Smooth muscle cell (in vitro differentiated cells): Measurements from ENCODE around the gene NUTM2B. TPM values are rescaled to one million over a fixed set of nuclear protein-coding genes. Genes with fewer than 3 reads are reported as not detected.
"Not testable (repeated sequence)": the region's sequence is repeated elsewhere in the genome, so short reads cannot be mapped to it uniquely, and the experiment has no call there.

Experiments
- DNase-seq: peaks from one replicate; lab custom pipeline; 2025; ENCODE audit not compliant: unreplicated experiment; lab: John Stamatoyannopoulos, UW
- H2AFZ ChIP-seq: fragments of 200-600 bp; sonication (generic); 2 replicates; pipeline ENCODE4 v1.6.0; 2016; ENCODE audit warnings: antibody characterized with exemption, low read depth, mild to moderate bottlenecking
- H3F3A ChIP-seq: fragments of 200-600 bp; sonication (generic); 2 replicates; pipeline ENCODE4 v1.6.0; 2017; ENCODE audit warnings: antibody characterized with exemption, low read depth
- H3K27ac ChIP-seq: fragments of 200-600 bp; sonication (generic); 2 replicates; pipeline ENCODE4 v1.5.1; 2016; ENCODE audit warnings: low read depth, mild to moderate bottlenecking
- H3K27me3 ChIP-seq: fragments of 200-600 bp; sonication (generic); 2 replicates; pipeline ENCODE4 v1.6.1; 2016; ENCODE audit warnings: low read depth, mild to moderate bottlenecking
- H3K36me3 ChIP-seq: fragments of 200-600 bp; sonication (generic); 2 replicates; pipeline ENCODE4 v1.5.1; 2016; ENCODE audit warnings: low read depth
- H3K4me1 ChIP-seq: fragments of 200-600 bp; sonication (generic); 2 replicates; pipeline ENCODE4 v1.5.1; 2016; ENCODE audit warnings: low read depth
- H3K4me2 ChIP-seq: fragments of 200-600 bp; sonication (generic); 2 replicates; pipeline ENCODE4 v1.6.0; 2016; ENCODE audit warnings: mild to moderate bottlenecking
- H3K4me3 ChIP-seq: fragments of 200-600 bp; sonication (generic); 2 replicates; pipeline ENCODE4 v1.5.1; 2016; ENCODE audit warnings: mild to moderate bottlenecking
- H3K79me2 ChIP-seq: fragments of 200-600 bp; sonication (generic); 2 replicates; pipeline ENCODE4 v1.6.0; 2016; ENCODE audit warnings: low read depth, mild to moderate bottlenecking
- H3K9ac ChIP-seq: fragments of 200-600 bp; sonication (generic); 2 replicates; pipeline ENCODE4 v1.6.0; 2016; ENCODE audit warnings: low read depth
- H3K9me3 ChIP-seq: fragments of 200-600 bp; sonication (generic); replicated peaks from 2 replicates; pipeline ENCODE4 v1.5.1; 2016; ENCODE audit warnings: low read depth
- H4K20me1 ChIP-seq: fragments of 200-600 bp; sonication (generic); 2 replicates; pipeline ENCODE4 v1.6.0; 2016; ENCODE audit warnings: low read depth
- WGBS: methylation state at CpG from one replicate; pipeline ENCODE4 v1.1.7; 2016; ENCODE audit warnings: low lambda C conversion rate; 5-methylcytosine and 5-hydroxymethylcytosine counted together
- polyA plus RNA-seq: library from polyadenylated mRNA; unstranded; fragments of >200 nt; fragmentation: Nextera tagmentation; extraction: Ambion mirVana; gene quantifications from 2 replicates; pipeline ENCODE4 v1.2.1, GENCODE V29; 2016
- total RNA-seq: library from RNA; depleted of rRNA; stranded (reverse); fragments of >200 nt; gene quantifications from 2 replicates; pipeline ENCODE4 v1.2.3, GENCODE V29; 2014

The NUTM2B gene
- total and polyA plus RNA-seq, 2 experiments from 2014 or later = 0.04 TPM; not detected in 1

GRCh38 chr10:79686595-79686994, 16.4 kb upstream of the NUTM2B start:
- H3K4me1 ChIP-seq, H3K79me2 ChIP-seq, H3K4me2 ChIP-seq, DNase-seq, H3K9me3 ChIP-seq, H3F3A ChIP-seq, H3K9ac ChIP-seq, H3K27me3 ChIP-seq, H3K4me3 ChIP-seq, H2AFZ ChIP-seq, H3K36me3 ChIP-seq, H3K27ac ChIP-seq: not testable (repeated sequence)
- 84% methylated on average over 4 of the region's 4 CpGs for WGBS
- peaks cover 39% of the 10 kb centered on the region for H4K20me1 ChIP-seq

GRCh38 chr10:79687406-79688150, 15.4 kb upstream of the NUTM2B start:
- peaks cover 39% of the 10 kb centered on the region for H4K20me1 ChIP-seq
- H3K27ac ChIP-seq, H3K9ac ChIP-seq, DNase-seq, H3K27me3 ChIP-seq, H3K4me3 ChIP-seq, H3F3A ChIP-seq, H3K4me2 ChIP-seq, H3K4me1 ChIP-seq, H3K79me2 ChIP-seq, H3K36me3 ChIP-seq, H3K9me3 ChIP-seq, H2AFZ ChIP-seq: not testable (repeated sequence)
- 92% methylated on average over 6 of the region's 6 CpGs for WGBS

GRCh38 chr10:79688798-79689197, 14.2 kb upstream of the NUTM2B start:
- not testable (repeated sequence) for H3K4me1 ChIP-seq, DNase-seq, H3F3A ChIP-seq, H3K4me2 ChIP-seq, H3K36me3 ChIP-seq, H3K9me3 ChIP-seq, H3K9ac ChIP-seq, H2AFZ ChIP-seq, H3K27me3 ChIP-seq, H3K27ac ChIP-seq, H3K4me3 ChIP-seq, H3K79me2 ChIP-seq
- 90% methylated on average over 4 of the region's 4 CpGs for WGBS
- peaks cover 44% of the 10 kb centered on the region for H4K20me1 ChIP-seq

GRCh38 chr10:79696596-79696995, 6.4 kb upstream of the NUTM2B start:
- not testable (repeated sequence) for H3K9ac ChIP-seq, H3K4me3 ChIP-seq, H3K27me3 ChIP-seq, H3K4me2 ChIP-seq, H3K4me1 ChIP-seq, DNase-seq, H3K36me3 ChIP-seq, H3F3A ChIP-seq, H3K9me3 ChIP-seq, H2AFZ ChIP-seq, H3K27ac ChIP-seq, H3K79me2 ChIP-seq
- H4K20me1 ChIP-seq = peaks cover 12% of the 10 kb centered on the region
- 93% methylated on average over 4 of the region's 6 CpGs for whole genome bisulfite sequencing

GRCh38 chr10:79697141-79697540, 5.9 kb upstream of the NUTM2B start:
- H2AFZ ChIP-seq, H3K27me3 ChIP-seq, H3K36me3 ChIP-seq, H3F3A ChIP-seq, DNase-seq, H3K4me2 ChIP-seq, H3K9ac ChIP-seq, H3K4me1 ChIP-seq, H3K27ac ChIP-seq, H3K4me3 ChIP-seq, H3K9me3 ChIP-seq, H3K79me2 ChIP-seq: not testable (repeated sequence)
- WGBS = 97% methylated on average over 3 of the region's 5 CpGs
- peaks cover 12% of the 10 kb centered on the region for H4K20me1 ChIP-seq

GRCh38 chr10:79700381-79700944, 2.6 kb upstream of the NUTM2B start:
- H3K27me3 ChIP-seq, H3K79me2 ChIP-seq, H3K4me2 ChIP-seq, H3K9ac ChIP-seq, H3K9me3 ChIP-seq, H3K27ac ChIP-seq, H3K4me1 ChIP-seq, H3F3A ChIP-seq, H3K36me3 ChIP-seq, H2AFZ ChIP-seq, H4K20me1 ChIP-seq, H3K4me3 ChIP-seq, DNase-seq: not testable (repeated sequence)
- 96% methylated on average over 33 of the region's 37 CpGs for WGBS

GRCh38 chr10:79707017-79707416, 4.0 kb downstream of the NUTM2B start:
- not testable (repeated sequence) for H3K9me3 ChIP-seq, H2AFZ ChIP-seq, H3K4me3 ChIP-seq, DNase-seq, H3K27me3 ChIP-seq, H3K27ac ChIP-seq, H3K79me2 ChIP-seq, H3F3A ChIP-seq, H3K36me3 ChIP-seq, H3K4me1 ChIP-seq, H4K20me1 ChIP-seq, H3K9ac ChIP-seq, H3K4me2 ChIP-seq
- no CpG with 5 or more reads among the region's 8 CpGs for WGBS

- H3K36me3 ChIP-seq, H4K20me1 ChIP-seq, H3K4me1 ChIP-seq, H3K27ac ChIP-seq, H3K79me2 ChIP-seq, DNase-seq, H2AFZ ChIP-seq, H3K4me3 ChIP-seq, H3K9me3 ChIP-seq, H3K27me3 ChIP-seq, H3K4me2 ChIP-seq, H3F3A ChIP-seq, H3K9ac ChIP-seq: not testable (repeated sequence)
- WGBS = 100% methylated on average over 2 of the region's 3 CpGs
Measured at GRCh38 chr10:79714976-79715375, 11.9 kb downstream of the NUTM2B start.
